Measurements from ENCODE around the gene SCAANT1. TPM values are rescaled to one million over a fixed set of nuclear protein-coding genes. Genes with fewer than 3 reads are reported as not detected.

Gene SCAANT1
- total RNA-seq, 4 donors from 2014 or later, result not detected

- 62 to 69% methylated on average over 6 of the region's 6 CpGs for WGBS, 2 donors
- peaks cover 0 to 61% (median 18%) of the 10 kb centered on the region in 4 donors for H3K4me1 ChIP-seq
These were observed 22.1 kb upstream of the SCAANT1 start for GRCh38 chr3:63934041-63934866.

GRCh38 chr3:63933459-63933858, 21.3 kb upstream of the SCAANT1 start:
- no peak for DNase-seq (ENCODE audit: low spot score in 2 of 2)
- no peaks in the 10 kb centered on the region for H3K36me3 ChIP-seq
- H3K9me3 ChIP-seq, result no peaks in the 10 kb centered on the region
- peaks cover 0 to 63% (median 18%) of the 10 kb centered on the region in 4 donors for H3K4me1 ChIP-seq
- no peaks in the 10 kb centered on the region for H3K27me3 ChIP-seq
- TF ChIP-seq CTCF (IDR thresholded peaks at IDR 0.05), result no peak
- no peak for TF ChIP-seq POLR2A (IDR thresholded peaks at IDR 0.05)
- no peak for TF ChIP-seq EP300 (IDR thresholded peaks at IDR 0.05)
- 91 to 98% methylated on average over 1 of the region's 1 CpG for WGBS, 2 donors
- no peak overlapping the region for H3K4me3 ChIP-seq
- peak overlapping the region in 1 of 4 donors; percentile 41 for H3K27ac ChIP-seq

More at GRCh38 chr3:63934041-63934866, 22.1 kb upstream of the SCAANT1 start:
- Histone ChIP-seq H3K9me3 (no peaks in the 10 kb centered on the region), H3K27me3 (no peaks in the 10 kb centered on the region), H3K27ac (no peak overlapping the region), H3K36me3 (no peaks in the 10 kb centered on the region), H3K4me3 (no peak overlapping the region)
- no peak for DNase-seq (ENCODE audit: low spot score in 2 of 2)
- TF ChIP-seq CTCF (IDR thresholded peaks at IDR 0.05), result no peak
- TF ChIP-seq POLR2A (IDR thresholded peaks at IDR 0.05), result no peak
- no peak for TF ChIP-seq EP300 (IDR thresholded peaks at IDR 0.05)

- Histone ChIP-seq H3K4me3 (no peak overlapping the region), H3K36me3 (no peaks in the 10 kb centered on the region), H3K27ac (peak overlapping the region in 1 of 4 donors; percentile 41), H3K4me1 (peaks cover 0 to 63% (median 18%) of the 10 kb centered on the region in 4 donors), H3K9me3 (no peaks in the 10 kb centered on the region), H3K27me3 (no peaks in the 10 kb centered on the region)
- 56 to 62% methylated on average over 3 of the region's 3 CpGs for WGBS, 2 donors
- DNase-seq (ENCODE audit: low spot score in 2 of 2), result no peak
- TF ChIP-seq EP300 (IDR thresholded peaks at IDR 0.05) (no peak), CTCF (IDR thresholded peaks at IDR 0.05) (no peak), POLR2A (IDR thresholded peaks at IDR 0.05) (no peak)
These were observed 20.5 kb upstream of the SCAANT1 start for GRCh38 chr3:63932509-63933212.

GRCh38 chr3:63931290-63931689, 19.1 kb upstream of the SCAANT1 start:
- TF ChIP-seq POLR2A (IDR thresholded peaks at IDR 0.05) (no peak), EP300 (IDR thresholded peaks at IDR 0.05) (no peak), CTCF (IDR thresholded peaks at IDR 0.05) (no peak)
- no peaks in the 10 kb centered on the region for H3K9me3 ChIP-seq
- no peak overlapping the region for H3K27ac ChIP-seq
- H3K4me1 ChIP-seq, result peaks cover 0 to 66% (median 20%) of the 10 kb centered on the region in 4 donors
- no peak for DNase-seq (ENCODE audit: low spot score in 2 of 2)
- no peaks in the 10 kb centered on the region for H3K27me3 ChIP-seq
- no peak overlapping the region for H3K4me3 ChIP-seq
- WGBS, 2 donors, result 95 to 96% methylated on average over 3 of the region's 3 CpGs
- H3K36me3 ChIP-seq, result peaks cover 0 to 6% (median 0%) of the 10 kb centered on the region in 3 donors
